ENCODE results near the gene MS4A18. TPM values are rescaled to one million over a fixed set of nuclear protein-coding genes. Genes with fewer than 3 reads are reported as not detected.
"Not testable (repeated sequence)": the region's sequence is repeated elsewhere in the genome, so short reads cannot be mapped to it uniquely, and the experiment has no call there.

MS4A18 gene
- total RNA-seq, 1 experiment from 2014 or later: not detected

DNA sequence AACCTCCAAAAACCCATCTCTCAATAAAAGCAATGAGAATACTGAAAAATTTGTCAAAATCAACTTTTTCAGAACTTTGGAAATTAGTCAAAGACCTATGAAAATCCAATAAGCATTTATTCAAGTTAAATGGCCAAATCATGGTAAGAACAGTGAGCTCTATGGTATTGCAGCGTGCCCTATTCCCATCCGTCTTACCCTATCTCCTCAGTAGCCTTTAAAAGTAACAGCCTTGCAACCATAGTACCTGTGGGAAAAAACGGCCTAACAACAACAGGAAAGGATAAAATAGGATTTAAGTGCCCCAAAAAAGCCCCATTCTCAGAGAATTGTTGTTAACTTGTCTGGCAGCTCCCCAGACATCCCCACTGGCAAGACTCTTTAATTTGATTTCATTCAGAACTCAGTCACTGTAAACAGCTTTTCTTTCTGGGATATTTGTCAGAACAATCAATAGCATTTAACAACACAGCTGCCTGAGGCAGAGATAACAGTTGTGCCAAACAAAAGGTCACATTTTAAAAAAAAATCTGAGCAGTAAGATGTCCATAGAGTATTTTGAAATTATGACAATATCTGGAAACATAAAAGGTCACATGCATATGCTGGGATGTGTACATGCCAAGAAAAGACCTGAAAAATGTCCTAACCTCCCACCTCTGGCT lies 43.9 kb upstream of the MS4A18 start:
- H3K4me3 Mint-ChIP-seq: no peak overlapping the region
- CTCF ChIA-PET: interaction anchor here (0.6 kb wide), 1 partner anchor 85 kb away, joined by 3 read pairs; no protein-coding TSS in a partner anchor

DNA sequence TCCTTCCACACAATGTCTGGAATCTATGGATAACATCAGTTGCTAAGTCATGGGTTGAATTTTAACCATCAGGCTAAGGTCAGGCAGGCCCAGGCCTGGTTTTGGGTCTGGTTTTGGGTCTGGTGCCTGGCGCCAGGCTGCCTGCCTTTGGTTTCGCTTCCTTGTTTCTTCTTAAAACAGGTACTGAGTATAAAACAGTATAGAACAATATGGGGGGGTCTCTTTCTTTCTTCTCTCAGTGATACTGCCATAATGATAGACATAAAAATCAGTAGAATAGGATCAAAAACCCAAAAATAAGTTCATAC lies 40.0 kb upstream of the MS4A18 start:
- H3K4me1 Mint-ChIP-seq; H3K27ac Mint-ChIP-seq; CTCF ChIA-PET; ATAC-seq; H3K4me3 Mint-ChIP-seq; DNase-seq (ENCODE audit: low spot score); H3K27me3 Mint-ChIP-seq (ENCODE audit: low read depth); POLR2A ChIA-PET: not testable (repeated sequence)
- Mint-ChIP-seq H3K36me3 (peaks cover 13% of the 10 kb centered on the region), H3K9me3 (peaks cover 23% of the 10 kb centered on the region)

More for the DNA sequence above, 43.9 kb upstream of the MS4A18 start:
- H3K36me3 Mint-ChIP-seq: peaks cover 43% of the 10 kb centered on the region
- H3K27me3 Mint-ChIP-seq (ENCODE audit: low read depth): peaks cover 14% of the 10 kb centered on the region
- ATAC-seq (no peak), DNase-seq (ENCODE audit: low spot score) (no peak)
- peaks cover 58% of the 10 kb centered on the region for H3K9me3 Mint-ChIP-seq
- no peak overlapping the region for H3K27ac Mint-ChIP-seq
- H3K4me1 Mint-ChIP-seq: no peaks in the 10 kb centered on the region
- no peak for TF ChIP-seq ZNF263 (CRISPR knock-in tag; IDR thresholded peaks at IDR 0.05; ENCODE audit: low read depth)
- no peak for TF ChIP-seq ZNF219 (CRISPR knock-in tag; IDR thresholded peaks at IDR 0.05; ENCODE audit: borderline replicate concordance)
- TF ChIP-seq HMGA2 (CRISPR knock-in tag; IDR thresholded peaks at IDR 0.05): no peak
- TF ChIP-seq RORB (CRISPR knock-in tag; IDR thresholded peaks at IDR 0.05): no peak
- TF ChIP-seq ZNF281 (CRISPR knock-in tag; IDR thresholded peaks at IDR 0.05): no peak
- no peak for TF ChIP-seq ZMAT4 (CRISPR knock-in tag; IDR thresholded peaks at IDR 0.05)
- TF ChIP-seq CREB1 (CRISPR knock-in tag; IDR thresholded peaks at IDR 0.05): no peak
- POLR2A ChIA-PET: interaction anchor here (0.6 kb wide), 1 partner anchor 408 kb away, joined by 3 read pairs; no protein-coding TSS in a partner anchor

DNA sequence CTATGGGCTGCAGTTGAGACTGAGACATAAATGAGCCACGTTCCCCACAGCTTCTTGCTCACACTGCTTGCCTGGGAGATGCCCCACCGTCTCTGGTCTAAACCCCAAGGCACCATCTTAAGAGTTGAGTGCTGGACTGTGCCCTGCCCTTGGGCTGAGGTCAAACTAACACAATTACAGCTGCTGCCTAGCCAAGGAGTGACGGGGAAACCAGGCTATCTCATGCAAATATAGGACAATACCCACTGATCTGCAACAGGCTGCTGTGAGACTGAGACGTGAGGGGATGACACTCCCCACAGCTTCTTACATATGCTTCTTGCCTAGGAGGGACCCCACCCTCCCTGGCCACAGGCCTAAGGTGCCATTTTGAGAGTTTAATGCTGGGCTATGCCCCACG lies 32.9 kb upstream of the MS4A18 start:
- no peaks in the 10 kb centered on the region for H3K9me3 Mint-ChIP-seq
- H3K27ac Mint-ChIP-seq: no peak overlapping the region
- ATAC-seq: no peak
- DNase-seq (ENCODE audit: low spot score): no peak
- H3K27me3 Mint-ChIP-seq (ENCODE audit: low read depth): 0 out of 2 replicates have a peak, but pooled peaks cover under 1% of the 10 kb centered on the region
- no peak overlapping the region for H3K4me3 Mint-ChIP-seq
- no peaks in the 10 kb centered on the region for H3K36me3 Mint-ChIP-seq
- ChIA-PET CTCF (interaction anchor here (1.2 to 1.5 kb wide), 2 partner anchors 10 to 72 kb away, joined by 3 to 6 read pairs; no protein-coding TSS in a partner anchor), POLR2A (no interaction called here)
- TF ChIP-seq MYBL2 (CRISPR knock-in tag; IDR thresholded peaks at IDR 0.05): no peak
- no peak for TF ChIP-seq E2F5 (CRISPR knock-in tag; IDR thresholded peaks at IDR 0.05)
- TF ChIP-seq, protein P1, sequence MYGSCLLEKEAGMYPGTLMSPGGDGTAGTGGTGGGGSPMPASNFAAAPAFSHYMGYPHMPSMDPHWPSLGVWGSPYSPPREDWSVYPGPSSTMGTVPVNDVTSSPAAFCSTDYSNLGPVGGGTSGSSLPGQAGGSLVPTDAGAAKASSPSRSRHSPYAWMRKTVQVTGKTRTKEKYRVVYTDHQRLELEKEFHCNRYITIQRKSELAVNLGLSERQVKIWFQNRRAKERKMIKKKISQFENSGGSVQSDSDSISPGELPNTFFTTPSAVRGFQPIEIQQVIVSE (CRISPR knock-in tag; IDR thresholded peaks at IDR 0.05; ENCODE audit: borderline replicate concordance): no peak
- TF ChIP-seq SMAD4 (CRISPR knock-in tag; IDR thresholded peaks at IDR 0.05): no peak
- TF ChIP-seq HMGA2 (CRISPR knock-in tag; IDR thresholded peaks at IDR 0.05): no peak
- H3K4me1 Mint-ChIP-seq: no peaks in the 10 kb centered on the region

GRCh38 chr11:60699284-60699691 lies 25.2 kb upstream of the MS4A18 start, which contains the start of gene MS4A8:
Gene MS4A8, plus strand, starts transcription at chr11:60699612. Its CDS starts 1,249 bp downstream, at chr11:60700861.
- H3K36me3 Mint-ChIP-seq: no peaks in the 10 kb centered on the region

More at GRCh38 chr11:60699284-60699691, 25.2 kb upstream of the MS4A18 start, which contains the start of gene MS4A8:
- TF ChIP-seq ELF4 (CRISPR knock-in tag; IDR thresholded peaks at IDR 0.05; ENCODE audit: low read depth) (no peak), NR3C1 (CRISPR knock-in tag; conservative IDR thresholded peaks at IDR 0.05; ENCODE audit: low read depth) (no peak), JUN (CRISPR knock-in tag; IDR thresholded peaks at IDR 0.05) (no peak), TCF7 (CRISPR knock-in tag; IDR thresholded peaks at IDR 0.05; ENCODE audit: low read depth) (no peak), ZNF423 (CRISPR knock-in tag; IDR thresholded peaks at IDR 0.05) (no peak), GABPB1 (CRISPR knock-in tag; IDR thresholded peaks at IDR 0.05) (no peak), KAT7 (CRISPR knock-in tag; IDR thresholded peaks at IDR 0.05; ENCODE audit: borderline replicate concordance) (no peak), ZNF416 (CRISPR knock-in tag; IDR thresholded peaks at IDR 0.05) (no peak), MYBL2 (CRISPR knock-in tag; IDR thresholded peaks at IDR 0.05) (no peak)
- TF ChIP-seq, protein P2, sequence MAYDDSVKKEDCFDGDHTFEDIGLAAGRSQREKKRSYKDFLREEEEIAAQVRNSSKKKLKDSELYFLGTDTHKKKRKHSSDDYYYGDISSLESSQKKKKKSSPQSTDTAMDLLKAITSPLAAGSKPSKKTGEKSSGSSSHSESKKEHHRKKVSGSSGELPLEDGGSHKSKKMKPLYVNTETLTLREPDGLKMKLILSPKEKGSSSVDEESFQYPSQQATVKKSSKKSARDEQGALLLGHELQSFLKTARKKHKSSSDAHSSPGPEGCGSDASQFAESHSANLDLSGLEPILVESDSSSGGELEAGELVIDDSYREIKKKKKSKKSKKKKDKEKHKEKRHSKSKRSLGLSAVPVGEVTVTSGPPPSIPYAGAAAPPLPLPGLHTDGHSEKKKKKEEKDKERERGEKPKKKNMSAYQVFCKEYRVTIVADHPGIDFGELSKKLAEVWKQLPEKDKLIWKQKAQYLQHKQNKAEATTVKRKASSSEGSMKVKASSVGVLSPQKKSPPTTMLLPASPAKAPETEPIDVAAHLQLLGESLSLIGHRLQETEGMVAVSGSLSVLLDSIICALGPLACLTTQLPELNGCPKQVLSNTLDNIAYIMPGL (CRISPR knock-in tag; IDR thresholded peaks at IDR 0.05): no peak
- TF ChIP-seq, protein P3, sequence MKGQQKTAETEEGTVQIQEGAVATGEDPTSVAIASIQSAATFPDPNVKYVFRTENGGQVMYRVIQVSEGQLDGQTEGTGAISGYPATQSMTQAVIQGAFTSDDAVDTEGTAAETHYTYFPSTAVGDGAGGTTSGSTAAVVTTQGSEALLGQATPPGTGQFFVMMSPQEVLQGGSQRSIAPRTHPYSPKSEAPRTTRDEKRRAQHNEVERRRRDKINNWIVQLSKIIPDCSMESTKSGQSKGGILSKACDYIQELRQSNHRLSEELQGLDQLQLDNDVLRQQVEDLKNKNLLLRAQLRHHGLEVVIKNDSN (CRISPR knock-in tag; IDR thresholded peaks at IDR 0.05): no peak
- ChIA-PET CTCF (interaction anchor here (1.2 to 5.0 kb wide), 4 partner anchors 57 to 336 kb away, joined by 3 to 31 read pairs (median 4); partner anchors contain the start of gene MS4A15), POLR2A (no interaction called here)
- no peak for DNase-seq (ENCODE audit: low spot score)
- Mint-ChIP-seq H3K27me3 (ENCODE audit: low read depth) (peaks cover 3% of the 10 kb centered on the region; the same call in 1 of the 2 replicates), H3K4me3 (no peak within 1 kb of the TSS), H3K9me3 (no peaks in the 10 kb centered on the region), H3K27ac (no peak within 1 kb of the TSS), H3K4me1 (peaks cover 7% of the 10 kb centered on the region)
- ATAC-seq: no peak
